22Rv1 (cell line): ENCODE measurements around the gene ERFL.

Experiments
- CTCF ChIP-seq: fragments of 450-650 bp; IDR thresholded peaks from 2 replicates; pipeline ENCODE4 v1.5.1; 2017; ENCODE audit warnings: mild to moderate bottlenecking
- ZFX ChIP-seq: fragments of 450-650 bp; IDR thresholded peaks from 2 replicates; pipeline ENCODE4 v1.6.1; 2017; ENCODE audit warnings: antibody characterized with exemption, borderline replicate concordance

- TF ChIP-seq CTCF (no peak), ZFX (no peak)
Observed at GRCh38 chr19:41915776-41916414, 12.4 kb downstream of the ERFL start.
